ENCODE data around the gene FN3K.

FN3K gene

GRCh38 chr17:82703935-82704865 is 31.2 kb upstream of the FN3K start:
- DNase-seq = no peak

GRCh38 chr17:82704886-82705285 is 30.5 kb upstream of the FN3K start:
- DNase-seq = no peak

- DNase-seq = no peak
These were observed 29.7 kb upstream of the FN3K start for GRCh38 chr17:82705756-82706155.

GRCh38 chr17:82709024-82709675 is 26.3 kb upstream of the FN3K start:
- no peak for DNase-seq

GRCh38 chr17:82709676-82710498 is 25.5 kb upstream of the FN3K start:
- DNase-seq = no peak

- no peak for DNase-seq
These were observed 24.7 kb upstream of the FN3K start for GRCh38 chr17:82710499-82711232.

GRCh38 chr17:82713071-82713723 is 22.2 kb upstream of the FN3K start:
- no peak for DNase-seq

GRCh38 chr17:82716203-82717010 is 19.0 kb upstream of the FN3K start, which contains the start of gene FN3KRP:
Gene FN3KRP (plus strand): TSS chr17:82716706. CDS start chr17:82716756, 50 bp downstream.
- DNase-seq = peak; percentile 65

GRCh38 chr17:82718986-82719685 is 16.3 kb upstream of the FN3K start:
- no peak for DNase-seq

- no peak for DNase-seq
These were observed 15.2 kb upstream of the FN3K start for GRCh38 chr17:82720204-82720603.

GRCh38 chr17:82722341-82723013 is 12.9 kb upstream of the FN3K start:
- no peak for DNase-seq

GRCh38 chr17:82723169-82723807 is 12.1 kb upstream of the FN3K start:
- no peak for DNase-seq

GRCh38 chr17:82726427-82726826 is 9.0 kb upstream of the FN3K start:
- DNase-seq = no peak

GRCh38 chr17:82729479-82730260 is 5.7 kb upstream of the FN3K start:
- no peak for DNase-seq

- DNase-seq = no peak
These were observed 3.2 kb upstream of the FN3K start for GRCh38 chr17:82732118-82732743.

- no peak for DNase-seq
These were observed 1.2 kb downstream of the FN3K start for GRCh38 chr17:82736511-82737185.
